ENCODE measurements around the gene IGSF23. TPM values are rescaled to one million over a fixed set of nuclear protein-coding genes. Genes with fewer than 3 reads are reported as not detected.
"Not testable (repeated sequence)": the region's sequence is repeated elsewhere in the genome, so short reads cannot be mapped to it uniquely, and the experiment has no call there.

The IGSF23 gene
- total RNA-seq, 3 donors from 2014 or later: not detected

GRCh38 chr19:44662691-44663385 is 49.5 kb downstream of the IGSF23 start:
- H3K4me1 ChIP-seq: no peaks in the 10 kb centered on the region
- no peaks in the 10 kb centered on the region for H3K9me3 ChIP-seq
- intact Hi-C loops (cut with DNase I; ENCODE audit: low total_unique reads): no loop called here
- no peaks in the 10 kb centered on the region for H3K27me3 ChIP-seq
- TF ChIP-seq POLR2AphosphoS5 (IDR thresholded peaks at IDR 0.05): no peak
- no peak for TF ChIP-seq POLR2A (IDR thresholded peaks at IDR 0.05)
- no peak for TF ChIP-seq CTCF (IDR thresholded peaks at IDR 0.05)
- DNase-seq (ENCODE audit: low spot score in 2 of 2): no peak
- no peak overlapping the region for H3K27ac ChIP-seq
- no peak overlapping the region for H3K4me3 ChIP-seq
- H3K36me3 ChIP-seq: no peaks in the 10 kb centered on the region

- no peaks in the 10 kb centered on the region for H3K36me3 ChIP-seq
- H3K27me3 ChIP-seq: no peaks in the 10 kb centered on the region
- no peaks in the 10 kb centered on the region for H3K9me3 ChIP-seq
- no peak overlapping the region for H3K4me3 ChIP-seq
- DNase-seq (ENCODE audit: low spot score in 2 of 2): no peak
- intact Hi-C loops (cut with DNase I; ENCODE audit: low total_unique reads): no loop called here
- H3K4me1 ChIP-seq: no peaks in the 10 kb centered on the region
- H3K27ac ChIP-seq: no peak overlapping the region
- TF ChIP-seq POLR2AphosphoS5 (IDR thresholded peaks at IDR 0.05): no peak
- TF ChIP-seq CTCF (IDR thresholded peaks at IDR 0.05): no peak
- TF ChIP-seq POLR2A (IDR thresholded peaks at IDR 0.05): no peak
Measured at GRCh38 chr19:44663996-44664395, 50.6 kb downstream of the IGSF23 start.

DNA sequence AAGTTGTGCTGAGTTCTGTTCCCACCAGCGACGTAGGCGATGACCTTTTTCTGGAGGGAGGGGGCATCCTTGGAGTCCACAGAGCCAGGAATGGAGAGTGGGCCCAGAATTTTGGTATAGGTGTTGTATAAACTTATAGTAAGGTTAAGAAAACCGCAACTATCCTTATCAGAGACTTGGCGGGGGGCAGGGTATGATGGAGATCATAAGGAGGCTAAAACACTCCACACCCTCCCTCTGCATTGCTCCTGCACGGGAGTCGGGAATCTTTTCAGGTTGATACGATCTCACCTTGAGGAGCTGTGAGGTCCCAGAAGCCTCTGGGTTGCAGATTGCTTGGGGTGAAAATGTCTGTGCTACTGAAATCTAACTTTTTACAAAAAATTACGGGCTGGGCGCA is 51.6 kb downstream of the IGSF23 start:
- no peak for DNase-seq (ENCODE audit: low spot score in 2 of 2)
- Histone ChIP-seq H3K27me3 (no peaks in the 10 kb centered on the region), H3K36me3 (no peaks in the 10 kb centered on the region), H3K4me3 (no peak overlapping the region), H3K27ac (no peak overlapping the region), H3K9me3 (no peaks in the 10 kb centered on the region), H3K4me1 (no peaks in the 10 kb centered on the region)
- intact Hi-C loops (cut with DNase I; ENCODE audit: low total_unique reads): no loop called here
- no peak for TF ChIP-seq CTCF (IDR thresholded peaks at IDR 0.05)

GRCh38 chr19:44666852-44667556 is 53.6 kb downstream of the IGSF23 start:
- Histone ChIP-seq H3K9me3 (no peaks in the 10 kb centered on the region), H3K36me3 (no peaks in the 10 kb centered on the region), H3K27ac (no peak overlapping the region), H3K4me1 (no peaks in the 10 kb centered on the region), H3K27me3 (no peaks in the 10 kb centered on the region), H3K4me3 (no peak overlapping the region)
- TF ChIP-seq POLR2A (IDR thresholded peaks at IDR 0.05) (no peak), POLR2AphosphoS5 (IDR thresholded peaks at IDR 0.05) (no peak), CTCF (IDR thresholded peaks at IDR 0.05) (no peak)
- no peak for DNase-seq (ENCODE audit: low spot score in 2 of 2)
- intact Hi-C loops (cut with DNase I; ENCODE audit: low total_unique reads): no loop called here

- no peak for DNase-seq (ENCODE audit: low spot score in 2 of 2)
- Histone ChIP-seq H3K9me3 (no peaks in the 10 kb centered on the region), H3K4me1 (no peaks in the 10 kb centered on the region), H3K36me3 (no peaks in the 10 kb centered on the region), H3K27ac (no peak overlapping the region), H3K4me3 (no peak overlapping the region), H3K27me3 (no peaks in the 10 kb centered on the region)
- TF ChIP-seq POLR2A (IDR thresholded peaks at IDR 0.05) (no peak), CTCF (IDR thresholded peaks at IDR 0.05) (no peak), POLR2AphosphoS5 (IDR thresholded peaks at IDR 0.05) (no peak)
- intact Hi-C loops (cut with DNase I; ENCODE audit: low total_unique reads): no loop called here
Measured at GRCh38 chr19:44668985-44669764, 55.8 kb downstream of the IGSF23 start.

DNA sequence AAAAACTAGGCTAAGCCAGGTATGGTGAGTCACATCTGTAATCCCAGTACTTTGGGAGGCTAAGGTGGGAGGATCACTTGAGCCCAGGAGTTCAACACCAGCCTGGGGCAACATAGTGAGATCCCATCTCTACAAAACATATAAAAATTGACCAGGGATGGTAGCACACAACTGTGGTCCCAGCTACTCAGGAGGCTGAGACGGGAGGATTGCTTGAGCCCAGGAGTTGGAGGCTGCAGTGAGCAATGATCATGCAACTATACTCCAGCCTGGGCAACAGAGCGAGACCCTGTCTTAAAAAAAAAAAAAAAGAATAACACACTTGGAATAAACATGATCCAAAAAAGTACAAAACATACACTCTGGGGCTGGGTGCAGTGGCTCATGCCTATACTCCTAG is 56.7 kb downstream of the IGSF23 start:
- DNase-seq (ENCODE audit: low spot score in 2 of 2); H3K4me1 ChIP-seq; H3K27me3 ChIP-seq; H3K36me3 ChIP-seq; H3K9me3 ChIP-seq; H3K27ac ChIP-seq; intact Hi-C loops (cut with DNase I; ENCODE audit: low total_unique reads); H3K4me3 ChIP-seq: not testable (repeated sequence)
